ENCODE measurements around the gene UBTD1.

GRCh38 chr10:97599272-97599619, 100.5 kb downstream of the UBTD1 start:
- TF ChIP-seq, protein P1, sequence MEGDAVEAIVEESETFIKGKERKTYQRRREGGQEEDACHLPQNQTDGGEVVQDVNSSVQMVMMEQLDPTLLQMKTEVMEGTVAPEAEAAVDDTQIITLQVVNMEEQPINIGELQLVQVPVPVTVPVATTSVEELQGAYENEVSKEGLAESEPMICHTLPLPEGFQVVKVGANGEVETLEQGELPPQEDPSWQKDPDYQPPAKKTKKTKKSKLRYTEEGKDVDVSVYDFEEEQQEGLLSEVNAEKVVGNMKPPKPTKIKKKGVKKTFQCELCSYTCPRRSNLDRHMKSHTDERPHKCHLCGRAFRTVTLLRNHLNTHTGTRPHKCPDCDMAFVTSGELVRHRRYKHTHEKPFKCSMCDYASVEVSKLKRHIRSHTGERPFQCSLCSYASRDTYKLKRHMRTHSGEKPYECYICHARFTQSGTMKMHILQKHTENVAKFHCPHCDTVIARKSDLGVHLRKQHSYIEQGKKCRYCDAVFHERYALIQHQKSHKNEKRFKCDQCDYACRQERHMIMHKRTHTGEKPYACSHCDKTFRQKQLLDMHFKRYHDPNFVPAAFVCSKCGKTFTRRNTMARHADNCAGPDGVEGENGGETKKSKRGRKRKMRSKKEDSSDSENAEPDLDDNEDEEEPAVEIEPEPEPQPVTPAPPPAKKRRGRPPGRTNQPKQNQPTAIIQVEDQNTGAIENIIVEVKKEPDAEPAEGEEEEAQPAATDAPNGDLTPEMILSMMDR (IDR thresholded peaks at IDR 0.05), result no peak
- TF ChIP-seq POLR2A (IDR thresholded peaks at IDR 0.05), result no peak

All from Peyer's patch (tissue), 4 donors.